Liver (tissue), 2 donors: ENCODE data around the gene FZD4.

Experiments used
- CTCF ChIP-seq: fragments of 150-350 bp; IDR thresholded peaks from 2 replicates; pipeline ENCODE4 v1.5.1; 2017; ENCODE audit warnings: improper control_type of control experiment, low read depth, low read length; ENCODE audit not compliant: missing input control
- FOXA2 ChIP-seq: IDR thresholded peaks from 2 replicates; pipeline ENCODE4 v1.6.1; 2016; ENCODE audit warnings: antibody characterized with exemption
- YY1 ChIP-seq: IDR thresholded peaks from 2 replicates; pipeline ENCODE4 v1.6.1; 2016; ENCODE audit warnings: antibody characterized with exemption, mild to moderate bottlenecking
- donor health status: healthy.

GRCh38 chr11:86957976-86958646 is 2.9 kb upstream of the FZD4 start:
- TF ChIP-seq CTCF (no peak), YY1 (no peak), FOXA2 (no peak)
